A172 (cell line): ENCODE data around the gene DNAI1. TPM values are rescaled to one million over a fixed set of nuclear protein-coding genes. Genes with fewer than 3 reads are reported as not detected.
"Not testable (repeated sequence)": the region's sequence is repeated elsewhere in the genome, so short reads cannot be mapped to it uniquely, and the experiment has no call there.

Experiments
- DNase-seq: peaks from one replicate; pipeline ENCODE4 v3.0.0-alpha.2; 2015; ENCODE audit warnings: low spot score
- total RNA-seq: library from RNA; depleted of rRNA; stranded (reverse); fragments of >200 nt; shearing (Covaris generic); gene quantifications from 2 replicates; pipeline ENCODE4 v1.2.3, GENCODE V29; 2014

DNAI1 gene
- total RNA-seq, 1 experiment from 2014 or later, result not detected

- no peak for DNase-seq
These were observed 8.0 kb upstream of the DNAI1 start for GRCh38 chr9:34450644-34451043.

GRCh38 chr9:34451135-34451534, 7.5 kb upstream of the DNAI1 start:
- DNase-seq, result no peak

- peak; percentile 37 for DNase-seq
These were observed 7.1 kb upstream of the DNAI1 start for GRCh38 chr9:34451545-34451944.

GRCh38 chr9:34452568-34452967, 6.0 kb upstream of the DNAI1 start:
- no peak for DNase-seq

GRCh38 chr9:34454571-34455065, 4.0 kb upstream of the DNAI1 start:
- DNase-seq, result peak; percentile 62

- no peak for DNase-seq
These were observed 2.5 kb upstream of the DNAI1 start for GRCh38 chr9:34456151-34456550.

GRCh38 chr9:34456746-34457145, 1.9 kb upstream of the DNAI1 start:
- no peak for DNase-seq

- DNase-seq, result peak; percentile 46
These were observed 1.2 kb upstream of the DNAI1 start for GRCh38 chr9:34457266-34458012.

- DNase-seq, result no peak
These were observed 345 bp downstream of the DNAI1 start for GRCh38 chr9:34458959-34459340.

- no peak for DNase-seq
These were observed 751 bp downstream of the DNAI1 start for GRCh38 chr9:34459356-34459755.

- no peak for DNase-seq
These were observed 1.3 kb downstream of the DNAI1 start for GRCh38 chr9:34459941-34460340.

- DNase-seq, result peak; percentile 61
These were observed 4.7 kb downstream of the DNAI1 start for GRCh38 chr9:34463098-34463900.

GRCh38 chr9:34463901-34464232, 5.3 kb downstream of the DNAI1 start:
- DNase-seq, result no peak

- DNase-seq, result no peak
These were observed 6.0 kb downstream of the DNAI1 start for GRCh38 chr9:34464571-34464970.

- no peak for DNase-seq
These were observed 6.9 kb downstream of the DNAI1 start for GRCh38 chr9:34465468-34465867.

GRCh38 chr9:34475097-34475496, 16.5 kb downstream of the DNAI1 start:
- no peak for DNase-seq

- no peak for DNase-seq
These were observed 18.9 kb downstream of the DNAI1 start for GRCh38 chr9:34477541-34477940.

- no peak for DNase-seq
These were observed 20.8 kb downstream of the DNAI1 start for GRCh38 chr9:34479431-34479866.

GRCh38 chr9:34481620-34482019, 23.0 kb downstream of the DNAI1 start:
- not testable (repeated sequence) for DNase-seq

GRCh38 chr9:34482746-34483145, 24.1 kb downstream of the DNAI1 start:
- DNase-seq, result not testable (repeated sequence)

GRCh38 chr9:34484678-34485077, 26.1 kb downstream of the DNAI1 start:
- DNase-seq, result no peak

- no peak for DNase-seq
These were observed 27.2 kb downstream of the DNAI1 start for GRCh38 chr9:34485822-34486221.

GRCh38 chr9:34486572-34486971, 28.0 kb downstream of the DNAI1 start:
- no peak for DNase-seq
